CD4-positive, alpha-beta T cell (primary cell): ENCODE measurements around the gene SOX5. TPM values are rescaled to one million over a fixed set of nuclear protein-coding genes. Genes with fewer than 3 reads are reported as not detected.

Experiments
- ATAC-seq: fragments of 200-7000 bp; cut with Tn5 transposase; one replicate; pipeline ENCODE4 v1.10.0; 2022; ENCODE audit warnings: mild to moderate bottlenecking; ENCODE audit not compliant: poor library complexity
- CTCF ChIA-PET: fragments of 350-600 bp; sonication (Branson Sonifier 250); formaldehyde crosslinking; loops from one replicate; lab custom pipeline; 2021; ENCODE audit warnings: antibody characterized with exemption, inconsistent platforms; lab: Charles Lee
- POLR2A ChIA-PET: fragments of 350-600 bp; sonication (Branson Sonifier 250); formaldehyde crosslinking; loops from one replicate; lab custom pipeline; 2021; ENCODE audit warnings: antibody characterized with exemption, inconsistent platforms; lab: Charles Lee
- DNase-seq, 14 experiments: peaks; one replicate each; pipeline ENCODE4 v3.0.0-alpha.2; 2013 to 2020; ENCODE audit warnings: mixed read lengths in 2 of 14
- H3K27ac ChIP-seq, 2 donors: one replicate each; pipeline versions ENCODE4 v1.5.1 to v1.7.0; 2013; ENCODE audit warnings: low read length in 2 of 2, low read depth in 1 of 2, mild to moderate bottlenecking in 1 of 2
- H3K27me3 ChIP-seq, 2 experiments: 1 replicate in 1 of 2; 2 replicates in 1 of 2; pipeline versions ENCODE4 v1.6.1 to v1.7.0; 2013; ENCODE audit warnings: low read length in 2 of 2, control low read depth in 1 of 2, mild to moderate bottlenecking in 1 of 2, moderate library complexity in 1 of 2; ENCODE audit not compliant: insufficient read depth in 2 of 2, control insufficient read depth in 1 of 2
- H3K36me3 ChIP-seq: one replicate; pipeline ENCODE4 v1.6.1; 2013; ENCODE audit warnings: low read length, control low read depth; ENCODE audit not compliant: insufficient read depth
- H3K4me1 ChIP-seq: one replicate; pipeline ENCODE4 v1.6.1; 2013; ENCODE audit warnings: low read length, control low read depth; ENCODE audit not compliant: insufficient read depth
- H3K4me3 ChIP-seq: one replicate; pipeline ENCODE4 v1.5.1; 2013; ENCODE audit warnings: mild to moderate bottlenecking, low read length, moderate library complexity
- H3K9me3 ChIP-seq, 2 experiments: 1 replicate in 1 of 2; 2 replicates in 1 of 2; pipeline versions ENCODE4 v1.6.1 to v1.7.0; 2013; ENCODE audit warnings: low read length in 2 of 2, mild to moderate bottlenecking in 2 of 2, control low read depth in 1 of 2, moderate library complexity in 1 of 2; ENCODE audit not compliant: control insufficient read depth in 1 of 2, insufficient read depth in 1 of 2
- H3K27ac Mint-ChIP-seq: one replicate; pipeline ENCODE4 v1.8.0; 2020; ENCODE audit warnings: mixed read lengths
- H3K27me3 Mint-ChIP-seq: one replicate; pipeline ENCODE4 v1.8.0; 2021; ENCODE audit warnings: mixed read lengths
- H3K36me3 Mint-ChIP-seq: one replicate; pipeline ENCODE4 v1.8.0; 2021; ENCODE audit warnings: low read depth, mixed read lengths
- H3K4me1 Mint-ChIP-seq: one replicate; pipeline ENCODE4 v1.8.0; 2021; ENCODE audit warnings: low read depth, mixed read lengths
- H3K4me3 Mint-ChIP-seq: one replicate; pipeline ENCODE4 v1.8.0; 2020; ENCODE audit warnings: mild to moderate bottlenecking, mixed read lengths
- H3K9me3 Mint-ChIP-seq: one replicate; pipeline ENCODE4 v1.8.0; 2020; ENCODE audit warnings: mixed read lengths
- intact Hi-C, 2 experiments: fragments of 100-400 bp; cut with DNase I in 1 of 2; cut with micrococcal nuclease in 1 of 2; formaldehyde crosslinking; loops; one replicate each; pipeline versions ENCODE4 v1.15.1 to v1.9.0; 2023 to 2025; cut with DNase I, micrococcal nuclease
- total RNA-seq, 174 experiments: library from RNA in 2 of 174; stranded (reverse) in 2 of 174; gene quantifications; one replicate each; pipeline ENCODE4 v1.2.3 and lab custom pipeline; 2021 to 2026
- TF ChIP-seq, protein P1 (sequence below): fragments of 200-600 bp; IDR thresholded peaks from one replicate; pipeline ENCODE4 v1.8.0; 2022; ENCODE audit warnings: antibody characterized with exemption, mild to moderate bottlenecking

The SOX5 gene
- total RNA-seq, 2 experiments from 2014 or later, result not detected

DNA sequence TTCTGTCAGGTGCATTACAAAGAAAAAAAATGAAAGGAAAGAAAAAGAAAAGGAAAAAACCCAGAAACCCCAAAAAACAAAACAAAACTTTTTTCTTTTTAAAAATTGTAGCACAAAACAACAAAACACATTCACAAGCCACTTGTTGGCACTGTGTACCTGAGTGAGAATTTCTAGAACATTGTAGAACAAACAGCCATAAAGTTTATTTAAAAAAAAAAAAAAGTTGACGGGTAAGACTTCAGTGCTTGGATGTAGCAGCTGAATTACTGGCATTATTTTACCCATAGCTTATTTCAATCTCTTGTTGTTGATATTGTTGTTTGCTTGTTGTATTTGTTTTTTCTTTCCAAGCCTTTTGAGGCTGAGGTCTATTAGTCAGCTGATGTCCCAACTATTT is 415.8 kb downstream of the SOX5 start:
- POLR2A ChIA-PET, result no interaction called here
- Histone ChIP-seq H3K27ac (no peak overlapping the region), H3K4me3 (no peak overlapping the region), H3K4me1 (no peaks in the 10 kb centered on the region), H3K36me3 (no peaks in the 10 kb centered on the region), H3K9me3 (peaks cover 0 to 8% of the 10 kb centered on the region in 2 experiments), H3K27me3 (no peaks in the 10 kb centered on the region)
- H3K9me3 Mint-ChIP-seq, result peaks cover 4% of the 10 kb centered on the region
- H3K27ac Mint-ChIP-seq, result no peak overlapping the region
- CTCF ChIA-PET, result no interaction called here
- no peak overlapping the region for H3K4me3 Mint-ChIP-seq
- H3K27me3 Mint-ChIP-seq, result no peaks in the 10 kb centered on the region
- no peaks in the 10 kb centered on the region for H3K4me1 Mint-ChIP-seq
- H3K36me3 Mint-ChIP-seq, result no peaks in the 10 kb centered on the region
- TF ChIP-seq, protein P1, sequence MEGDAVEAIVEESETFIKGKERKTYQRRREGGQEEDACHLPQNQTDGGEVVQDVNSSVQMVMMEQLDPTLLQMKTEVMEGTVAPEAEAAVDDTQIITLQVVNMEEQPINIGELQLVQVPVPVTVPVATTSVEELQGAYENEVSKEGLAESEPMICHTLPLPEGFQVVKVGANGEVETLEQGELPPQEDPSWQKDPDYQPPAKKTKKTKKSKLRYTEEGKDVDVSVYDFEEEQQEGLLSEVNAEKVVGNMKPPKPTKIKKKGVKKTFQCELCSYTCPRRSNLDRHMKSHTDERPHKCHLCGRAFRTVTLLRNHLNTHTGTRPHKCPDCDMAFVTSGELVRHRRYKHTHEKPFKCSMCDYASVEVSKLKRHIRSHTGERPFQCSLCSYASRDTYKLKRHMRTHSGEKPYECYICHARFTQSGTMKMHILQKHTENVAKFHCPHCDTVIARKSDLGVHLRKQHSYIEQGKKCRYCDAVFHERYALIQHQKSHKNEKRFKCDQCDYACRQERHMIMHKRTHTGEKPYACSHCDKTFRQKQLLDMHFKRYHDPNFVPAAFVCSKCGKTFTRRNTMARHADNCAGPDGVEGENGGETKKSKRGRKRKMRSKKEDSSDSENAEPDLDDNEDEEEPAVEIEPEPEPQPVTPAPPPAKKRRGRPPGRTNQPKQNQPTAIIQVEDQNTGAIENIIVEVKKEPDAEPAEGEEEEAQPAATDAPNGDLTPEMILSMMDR, result no peak
- intact Hi-C loops, result no loop called here
- ATAC-seq (no peak), DNase-seq (no peak)

DNA sequence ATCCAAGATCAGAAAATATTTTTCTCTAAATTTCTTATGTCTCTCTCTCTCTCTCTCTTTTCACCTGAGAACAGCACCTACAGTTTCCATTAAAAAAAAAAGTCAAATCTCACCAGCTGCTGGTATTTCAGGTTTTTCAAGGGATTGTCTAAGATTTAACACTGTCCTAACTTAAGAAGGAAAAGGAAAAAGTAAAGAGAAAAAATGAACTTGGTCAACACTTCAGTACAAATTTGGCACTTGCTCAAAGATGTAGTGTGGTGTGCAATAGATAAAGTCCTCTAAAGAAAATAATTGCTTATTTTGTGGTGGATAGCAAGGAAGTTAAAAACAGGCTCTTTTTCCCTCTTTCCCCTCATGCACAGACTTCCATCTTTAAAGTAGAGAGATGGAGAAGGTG is 416.2 kb downstream of the SOX5 start:
- POLR2A ChIA-PET, result no interaction called here
- H3K27ac Mint-ChIP-seq, result no peak overlapping the region
- ATAC-seq, result no peak
- peaks cover 6% of the 10 kb centered on the region for H3K9me3 Mint-ChIP-seq
- Histone ChIP-seq H3K4me1 (no peaks in the 10 kb centered on the region), H3K9me3 (peaks cover 0 to 7% of the 10 kb centered on the region in 2 experiments), H3K36me3 (no peaks in the 10 kb centered on the region), H3K27me3 (no peaks in the 10 kb centered on the region), H3K4me3 (no peak overlapping the region), H3K27ac (no peak overlapping the region)
- H3K27me3 Mint-ChIP-seq, result no peaks in the 10 kb centered on the region
- DNase-seq, result no peak
- intact Hi-C loops, result no loop called here
- CTCF ChIA-PET, result no interaction called here
- H3K36me3 Mint-ChIP-seq, result no peaks in the 10 kb centered on the region
- TF ChIP-seq, protein P1, result no peak
- no peaks in the 10 kb centered on the region for H3K4me1 Mint-ChIP-seq
- H3K4me3 Mint-ChIP-seq, result no peak overlapping the region

DNA sequence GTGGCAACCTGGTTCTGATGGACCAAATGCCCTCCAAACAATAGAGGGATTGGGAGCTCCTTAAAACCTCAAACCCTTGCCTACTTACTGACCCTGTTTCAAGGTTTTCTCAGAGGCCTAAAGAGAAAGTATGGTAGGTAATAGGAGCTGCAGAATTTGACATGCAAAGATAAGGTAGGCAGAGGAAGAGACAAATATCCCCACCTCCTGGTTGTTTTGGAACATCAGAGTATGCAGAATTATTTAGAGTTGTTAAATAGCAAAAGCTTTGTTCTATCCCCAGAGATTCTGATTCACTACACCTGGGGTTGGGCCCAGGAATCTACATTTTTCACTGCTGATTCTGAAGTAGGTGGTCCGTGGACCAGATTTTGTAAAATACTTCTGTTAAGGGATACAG is 421.2 kb downstream of the SOX5 start:
- CTCF ChIA-PET, result no interaction called here

More for the DNA sequence above, 421.2 kb downstream of the SOX5 start:
- Histone ChIP-seq H3K9me3 (peaks cover 0 to 4% of the 10 kb centered on the region in 2 experiments), H3K36me3 (no peaks in the 10 kb centered on the region), H3K4me1 (no peaks in the 10 kb centered on the region), H3K4me3 (no peak overlapping the region), H3K27me3 (no peaks in the 10 kb centered on the region), H3K27ac (no peak overlapping the region)
- Mint-ChIP-seq H3K27ac (no peak overlapping the region), H3K27me3 (no peaks in the 10 kb centered on the region), H3K4me3 (no peak overlapping the region), H3K9me3 (peaks cover 6% of the 10 kb centered on the region), H3K4me1 (no peaks in the 10 kb centered on the region), H3K36me3 (no peaks in the 10 kb centered on the region)
- intact Hi-C loops, result no loop called here
- ATAC-seq (no peak), DNase-seq (no peak)
- TF ChIP-seq, protein P1, result no peak
- POLR2A ChIA-PET, result no interaction called here
